Measurements from ENCODE around the gene KIRREL1.

Gene KIRREL1

GRCh38 chr1:158087320-158087927, 94.0 kb downstream of the KIRREL1 start:
- no peak overlapping the region for H3K4me3 ChIP-seq (ENCODE audit: low read length)
- no peaks in the 10 kb centered on the region for H3K4me1 ChIP-seq (ENCODE audit: control insufficient read depth, low read depth, low read length)
- H3K9ac ChIP-seq (ENCODE audit: low read length), result no peak overlapping the region
- no peaks in the 10 kb centered on the region for H3K27me3 ChIP-seq (ENCODE audit: control insufficient read depth, insufficient read depth, low read length)
- H3K9me3 ChIP-seq (ENCODE audit: control insufficient read depth, low read depth, low read length), result no peaks in the 10 kb centered on the region
- peaks cover 45% of the 10 kb centered on the region for H3K36me3 ChIP-seq (ENCODE audit: control insufficient read depth, low read depth, low read length)
- no peak overlapping the region for H3K27ac ChIP-seq (ENCODE audit: low read length)

GRCh38 chr1:158089476-158089875, 96.0 kb downstream of the KIRREL1 start:
- Histone ChIP-seq H3K9ac (ENCODE audit: low read length) (no peak overlapping the region), H3K4me3 (ENCODE audit: low read length) (no peak overlapping the region), H3K27ac (ENCODE audit: low read length) (no peak overlapping the region), H3K4me1 (ENCODE audit: control insufficient read depth, low read depth, low read length) (no peaks in the 10 kb centered on the region), H3K9me3 (ENCODE audit: control insufficient read depth, low read depth, low read length) (no peaks in the 10 kb centered on the region), H3K27me3 (ENCODE audit: control insufficient read depth, insufficient read depth, low read length) (no peaks in the 10 kb centered on the region), H3K36me3 (ENCODE audit: control insufficient read depth, low read depth, low read length) (peaks cover 56% of the 10 kb centered on the region)

GRCh38 chr1:158089925-158090637, 96.6 kb downstream of the KIRREL1 start:
- Histone ChIP-seq H3K36me3 (ENCODE audit: control insufficient read depth, low read depth, low read length) (peaks cover 50% of the 10 kb centered on the region), H3K9me3 (ENCODE audit: control insufficient read depth, low read depth, low read length) (no peaks in the 10 kb centered on the region), H3K9ac (ENCODE audit: low read length) (no peak overlapping the region), H3K27me3 (ENCODE audit: control insufficient read depth, insufficient read depth, low read length) (no peaks in the 10 kb centered on the region), H3K27ac (ENCODE audit: low read length) (no peak overlapping the region), H3K4me3 (ENCODE audit: low read length) (no peak overlapping the region), H3K4me1 (ENCODE audit: control insufficient read depth, low read depth, low read length) (no peaks in the 10 kb centered on the region)

GRCh38 chr1:158093376-158093775, 99.9 kb downstream of the KIRREL1 start:
- Histone ChIP-seq H3K27me3 (ENCODE audit: control insufficient read depth, insufficient read depth, low read length) (no peaks in the 10 kb centered on the region), H3K9ac (ENCODE audit: low read length) (no peak overlapping the region), H3K36me3 (ENCODE audit: control insufficient read depth, low read depth, low read length) (peaks cover 38% of the 10 kb centered on the region), H3K4me1 (ENCODE audit: control insufficient read depth, low read depth, low read length) (no peaks in the 10 kb centered on the region), H3K4me3 (ENCODE audit: low read length) (no peak overlapping the region), H3K27ac (ENCODE audit: low read length) (no peak overlapping the region), H3K9me3 (ENCODE audit: control insufficient read depth, low read depth, low read length) (no peaks in the 10 kb centered on the region)

- no peak overlapping the region for H3K4me3 ChIP-seq (ENCODE audit: low read length)
- no peak overlapping the region for H3K9ac ChIP-seq (ENCODE audit: low read length)
- no peaks in the 10 kb centered on the region for H3K9me3 ChIP-seq (ENCODE audit: control insufficient read depth, low read depth, low read length)
- H3K36me3 ChIP-seq (ENCODE audit: control insufficient read depth, low read depth, low read length), result peaks cover 32% of the 10 kb centered on the region
- H3K4me1 ChIP-seq (ENCODE audit: control insufficient read depth, low read depth, low read length), result peaks cover 3% of the 10 kb centered on the region
- no peak overlapping the region for H3K27ac ChIP-seq (ENCODE audit: low read length)
- H3K27me3 ChIP-seq (ENCODE audit: control insufficient read depth, insufficient read depth, low read length), result no peaks in the 10 kb centered on the region
Observed at GRCh38 chr1:158094571-158094970, 101.1 kb downstream of the KIRREL1 start.

- Histone ChIP-seq H3K9ac (ENCODE audit: low read length) (no peak overlapping the region), H3K9me3 (ENCODE audit: control insufficient read depth, low read depth, low read length) (no peaks in the 10 kb centered on the region), H3K4me3 (ENCODE audit: low read length) (no peak overlapping the region), H3K27me3 (ENCODE audit: control insufficient read depth, insufficient read depth, low read length) (no peaks in the 10 kb centered on the region), H3K4me1 (ENCODE audit: control insufficient read depth, low read depth, low read length) (peaks cover 9% of the 10 kb centered on the region), H3K36me3 (ENCODE audit: control insufficient read depth, low read depth, low read length) (peaks cover 27% of the 10 kb centered on the region), H3K27ac (ENCODE audit: low read length) (no peak overlapping the region)
Observed at GRCh38 chr1:158095737-158096335, 102.4 kb downstream of the KIRREL1 start.

GRCh38 chr1:158098256-158098655, 104.8 kb downstream of the KIRREL1 start:
- peaks cover 8% of the 10 kb centered on the region for H3K36me3 ChIP-seq (ENCODE audit: control insufficient read depth, low read depth, low read length)
- no peak overlapping the region for H3K9ac ChIP-seq (ENCODE audit: low read length)
- no peak overlapping the region for H3K27ac ChIP-seq (ENCODE audit: low read length)
- no peaks in the 10 kb centered on the region for H3K27me3 ChIP-seq (ENCODE audit: control insufficient read depth, insufficient read depth, low read length)
- H3K4me1 ChIP-seq (ENCODE audit: control insufficient read depth, low read depth, low read length), result peaks cover 30% of the 10 kb centered on the region
- no peak overlapping the region for H3K4me3 ChIP-seq (ENCODE audit: low read length)
- no peaks in the 10 kb centered on the region for H3K9me3 ChIP-seq (ENCODE audit: control insufficient read depth, low read depth, low read length)

- Histone ChIP-seq H3K9ac (ENCODE audit: low read length) (no peak overlapping the region), H3K36me3 (ENCODE audit: control insufficient read depth, low read depth, low read length) (peaks cover under 1% of the 10 kb centered on the region), H3K9me3 (ENCODE audit: control insufficient read depth, low read depth, low read length) (no peaks in the 10 kb centered on the region), H3K4me3 (ENCODE audit: low read length) (no peak overlapping the region), H3K27ac (ENCODE audit: low read length) (no peak overlapping the region), H3K27me3 (ENCODE audit: control insufficient read depth, insufficient read depth, low read length) (no peaks in the 10 kb centered on the region), H3K4me1 (ENCODE audit: control insufficient read depth, low read depth, low read length) (peaks cover 39% of the 10 kb centered on the region)
Observed at GRCh38 chr1:158099185-158099584, 105.7 kb downstream of the KIRREL1 start.

GRCh38 chr1:158100498-158100897, 107.1 kb downstream of the KIRREL1 start:
- no peaks in the 10 kb centered on the region for H3K36me3 ChIP-seq (ENCODE audit: control insufficient read depth, low read depth, low read length)
- no peak overlapping the region for H3K9ac ChIP-seq (ENCODE audit: low read length)
- peaks cover 52% of the 10 kb centered on the region for H3K4me1 ChIP-seq (ENCODE audit: control insufficient read depth, low read depth, low read length)
- no peak overlapping the region for H3K27ac ChIP-seq (ENCODE audit: low read length)
- no peak overlapping the region for H3K4me3 ChIP-seq (ENCODE audit: low read length)
- no peaks in the 10 kb centered on the region for H3K9me3 ChIP-seq (ENCODE audit: control insufficient read depth, low read depth, low read length)
- H3K27me3 ChIP-seq (ENCODE audit: control insufficient read depth, insufficient read depth, low read length), result no peaks in the 10 kb centered on the region

GRCh38 chr1:158101455-158101854, 108.0 kb downstream of the KIRREL1 start:
- Histone ChIP-seq H3K4me3 (ENCODE audit: low read length) (no peak overlapping the region), H3K9ac (ENCODE audit: low read length) (no peak overlapping the region), H3K27ac (ENCODE audit: low read length) (no peak overlapping the region), H3K36me3 (ENCODE audit: control insufficient read depth, low read depth, low read length) (no peaks in the 10 kb centered on the region), H3K27me3 (ENCODE audit: control insufficient read depth, insufficient read depth, low read length) (no peaks in the 10 kb centered on the region), H3K9me3 (ENCODE audit: control insufficient read depth, low read depth, low read length) (no peaks in the 10 kb centered on the region), H3K4me1 (ENCODE audit: control insufficient read depth, low read depth, low read length) (peaks cover 62% of the 10 kb centered on the region)

GRCh38 chr1:158101927-158102326, 108.5 kb downstream of the KIRREL1 start:
- no peak overlapping the region for H3K4me3 ChIP-seq (ENCODE audit: low read length)
- H3K36me3 ChIP-seq (ENCODE audit: control insufficient read depth, low read depth, low read length), result no peaks in the 10 kb centered on the region
- H3K27me3 ChIP-seq (ENCODE audit: control insufficient read depth, insufficient read depth, low read length), result no peaks in the 10 kb centered on the region
- H3K4me1 ChIP-seq (ENCODE audit: control insufficient read depth, low read depth, low read length), result peaks cover 65% of the 10 kb centered on the region
- no peak overlapping the region for H3K27ac ChIP-seq (ENCODE audit: low read length)
- no peak overlapping the region for H3K9ac ChIP-seq (ENCODE audit: low read length)
- no peaks in the 10 kb centered on the region for H3K9me3 ChIP-seq (ENCODE audit: control insufficient read depth, low read depth, low read length)

Data from iPS-18a (cell line).